Nephron progenitor cell (in vitro differentiated cells): ENCODE results near the gene GPN3.

Source experiments
- DNase-seq: peaks from one replicate; pipeline ENCODE4 v3.0.0; 2021
- H3K27ac Mint-ChIP-seq: 2 replicates; pipeline ENCODE4 v1.8.0; 2021; ENCODE audit warnings: mild to moderate bottlenecking, moderate library complexity, mixed read lengths
- H3K27me3 Mint-ChIP-seq: 2 replicates; pipeline ENCODE4 v1.8.0; 2021; ENCODE audit warnings: mild to moderate bottlenecking, low read depth, mixed read lengths; ENCODE audit not compliant: poor library complexity
- H3K36me3 Mint-ChIP-seq: 2 replicates; pipeline ENCODE4 v1.8.0; 2021; ENCODE audit warnings: low read depth, mixed read lengths
- H3K4me1 Mint-ChIP-seq: 2 replicates; pipeline ENCODE4 v1.8.0; 2021; ENCODE audit warnings: mixed read lengths
- H3K4me3 Mint-ChIP-seq: 2 replicates; pipeline ENCODE4 v1.8.0; 2021; ENCODE audit warnings: mild to moderate bottlenecking, moderate library complexity, mixed read lengths
- H3K9me3 Mint-ChIP-seq: 2 replicates; pipeline ENCODE4 v1.8.0; 2021; ENCODE audit warnings: mild to moderate bottlenecking, moderate library complexity, mixed read lengths
- CTCF ChIP-seq: fragments of 200-600 bp; sonication (generic); IDR thresholded peaks from 2 replicates; pipeline ENCODE4 v1.5.0; 2021; ENCODE audit warnings: antibody characterized with exemption

Gene GPN3

GRCh38 chr12:110505332-110505731 is 37.3 kb upstream of the GPN3 start:
- H3K27me3 Mint-ChIP-seq, result peaks cover 19% of the 10 kb centered on the region

GRCh38 chr12:110503432-110503831 is 35.4 kb upstream of the GPN3 start:
- no peak for TF ChIP-seq CTCF
- Mint-ChIP-seq H3K27ac (no peak overlapping the region), H3K4me1 (peaks cover 35% of the 10 kb centered on the region), H3K4me3 (no peak overlapping the region), H3K9me3 (peaks cover 11% of the 10 kb centered on the region), H3K27me3 (peaks cover 7% of the 10 kb centered on the region), H3K36me3 (peaks cover 13% of the 10 kb centered on the region)
- DNase-seq, result no peak

More at GRCh38 chr12:110505332-110505731, 37.3 kb upstream of the GPN3 start:
- no peak overlapping the region for H3K27ac Mint-ChIP-seq
- peaks cover 11% of the 10 kb centered on the region for H3K9me3 Mint-ChIP-seq
- H3K36me3 Mint-ChIP-seq, result peaks cover 8% of the 10 kb centered on the region
- H3K4me3 Mint-ChIP-seq, result no peak overlapping the region
- peaks cover 21% of the 10 kb centered on the region for H3K4me1 Mint-ChIP-seq
- TF ChIP-seq CTCF, result no peak
- DNase-seq, result no peak

- DNase-seq, result peak; percentile 94
- peaks cover 13% of the 10 kb centered on the region for H3K36me3 Mint-ChIP-seq
- H3K27me3 Mint-ChIP-seq, result peaks cover 7% of the 10 kb centered on the region
- H3K27ac Mint-ChIP-seq, result peak within 1 kb of the TSS; percentile 98
- peak within 1 kb of the TSS; percentile 99 for H3K4me3 Mint-ChIP-seq
- peaks cover 11% of the 10 kb centered on the region for H3K9me3 Mint-ChIP-seq
- TF ChIP-seq CTCF, result no peak
- H3K4me1 Mint-ChIP-seq, result peaks cover 35% of the 10 kb centered on the region
These were observed 34.0 kb upstream of the GPN3 start, which contains the start of the genes RAD9B and VPS29 for GRCh38 chr12:110501752-110502738. TSS of gene RAD9B (plus strand) at chr12:110502331. CDS start at chr12:110502338, 7 bp downstream. TSS of gene VPS29 (minus strand) at chr12:110502111. CDS start at chr12:110502051, 60 bp downstream.

GRCh38 chr12:110501399-110501751 is 33.3 kb upstream of the GPN3 start:
- peak overlapping the region; percentile 99 for H3K4me3 Mint-ChIP-seq
- peaks cover 13% of the 10 kb centered on the region for H3K36me3 Mint-ChIP-seq
- peak; percentile 31 for DNase-seq
- no peak for TF ChIP-seq CTCF
- H3K9me3 Mint-ChIP-seq, result peaks cover 11% of the 10 kb centered on the region
- H3K27ac Mint-ChIP-seq, result peak overlapping the region; percentile 89
- H3K4me1 Mint-ChIP-seq, result peaks cover 35% of the 10 kb centered on the region
- peaks cover 7% of the 10 kb centered on the region for H3K27me3 Mint-ChIP-seq

- no peak for DNase-seq
- Mint-ChIP-seq H3K4me3 (peak overlapping the region; percentile 58), H3K27me3 (no peaks in the 10 kb centered on the region)
These were observed 31.1 kb upstream of the GPN3 start for GRCh38 chr12:110498984-110499706.

More at GRCh38 chr12:110498984-110499706, 31.1 kb upstream of the GPN3 start:
- Mint-ChIP-seq H3K27ac (peak overlapping the region; percentile 80), H3K36me3 (peaks cover 31% of the 10 kb centered on the region), H3K4me1 (peaks cover 35% of the 10 kb centered on the region), H3K9me3 (peaks cover 11% of the 10 kb centered on the region)
- TF ChIP-seq CTCF, result no peak
